HAP-1 (cell line): Measurements from ENCODE around the gene LTC4S.
"Not testable (repeated sequence)": the region's sequence is repeated elsewhere in the genome, so short reads cannot be mapped to it uniquely, and the experiment has no call there.

Experiments used
- DNase-seq, 2 experiments: peaks; one replicate each; pipeline ENCODE4 v3.0.0-alpha.2; 2016 to 2020; ENCODE audit warnings: low spot score in 2 of 2
- H3K27me3 ChIP-seq: fragments of 250-450 bp; sonication (Bioruptor Pico); 2 replicates; pipeline ENCODE4 v1.5.1; 2020; ENCODE audit warnings: low read depth, mild to moderate bottlenecking, moderate library complexity
- H3K36me3 ChIP-seq: fragments of 250-450 bp; sonication (Bioruptor Pico); replicated peaks from 2 replicates; pipeline ENCODE4 v1.5.1; 2020; ENCODE audit warnings: mild to moderate bottlenecking
- H3K4me1 ChIP-seq: fragments of 250-450 bp; sonication (Bioruptor Pico); 2 replicates; pipeline ENCODE4 v1.5.1; 2020; ENCODE audit warnings: mild to moderate bottlenecking
- H3K4me3 ChIP-seq: fragments of 250-450 bp; sonication (Bioruptor Pico); 2 replicates; pipeline ENCODE4 v1.5.1; 2020; ENCODE audit warnings: mild to moderate bottlenecking, moderate library complexity
- H3K9me3 ChIP-seq: fragments of 250-450 bp; sonication (Bioruptor Pico); 2 replicates; pipeline ENCODE4 v1.5.1; 2020; ENCODE audit warnings: mild to moderate bottlenecking, moderate library complexity
- in situ Hi-C: fragments of 300-500 bp; cut with MboI; formaldehyde crosslinking; loops from 3 replicates; pipeline ENCODE4 v1.14.3; 2020; ENCODE audit warnings: low sequenced_read_pairs, inconsistent platforms, mixed read lengths

Gene LTC4S, protein sequence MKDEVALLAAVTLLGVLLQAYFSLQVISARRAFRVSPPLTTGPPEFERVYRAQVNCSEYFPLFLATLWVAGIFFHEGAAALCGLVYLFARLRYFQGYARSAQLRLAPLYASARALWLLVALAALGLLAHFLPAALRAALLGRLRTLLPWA

DNA sequence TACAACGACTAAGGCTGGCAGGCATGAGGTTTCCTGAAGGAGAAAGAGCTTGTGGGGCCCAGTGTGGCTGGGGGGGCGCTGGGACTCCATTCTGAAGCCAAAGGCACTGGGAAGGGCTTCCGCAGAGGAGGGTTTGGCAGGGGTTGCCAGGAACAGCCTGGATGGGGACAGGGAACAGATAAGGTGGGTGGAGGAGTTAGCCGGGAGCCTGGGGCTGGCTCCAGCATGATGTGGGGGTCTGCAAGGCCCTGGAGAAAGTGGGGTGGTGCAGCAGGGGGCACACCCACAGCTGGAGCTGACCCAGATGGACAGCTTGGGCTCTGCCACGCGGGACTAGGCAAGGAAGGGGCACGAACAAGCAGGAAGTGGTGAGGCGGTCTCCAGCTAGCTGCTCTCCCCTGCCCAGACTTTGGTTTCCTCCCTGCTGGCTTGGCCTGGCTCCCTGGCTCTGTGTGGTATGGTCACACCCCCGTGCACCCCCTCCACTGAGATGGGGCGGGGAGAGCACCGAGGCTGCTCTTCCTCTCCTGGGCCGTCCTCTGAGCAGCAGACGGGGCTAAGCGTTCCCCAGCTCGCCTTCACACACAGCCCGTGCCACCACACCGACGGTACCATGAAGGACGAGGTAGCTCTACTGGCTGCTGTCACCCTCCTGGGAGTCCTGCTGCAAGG, at the start of gene LTC4S:
Gene LTC4S (plus strand): TSS at position 519 of the 672 bp plus-strand sequence. CDS start 95 bp downstream, at position 614.
- in situ Hi-C loops = no loop called here

DNA sequence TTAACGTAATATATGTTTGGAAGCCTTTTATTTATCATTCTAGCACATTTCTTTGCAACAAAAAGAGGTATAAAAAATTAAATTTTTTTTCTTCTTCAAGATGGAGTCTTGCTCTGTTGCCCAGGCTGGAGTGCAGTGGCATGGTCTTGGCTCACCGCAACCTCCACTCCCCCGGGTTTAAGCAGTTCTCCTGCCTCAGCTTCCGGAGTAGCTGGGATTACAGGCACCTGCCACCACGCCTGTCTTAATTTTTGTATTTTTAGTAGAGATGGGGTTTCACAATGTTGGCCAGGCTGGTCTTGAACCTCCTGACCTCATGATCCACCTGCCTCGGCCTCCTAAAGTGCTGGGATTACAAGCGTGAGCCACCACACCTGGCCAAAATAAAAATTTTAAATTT, 49.7 kb upstream of the LTC4S start:
- in situ Hi-C loops = not testable (repeated sequence)

More for the DNA sequence above, at the start of gene LTC4S:
- no peak for DNase-seq
- peaks cover 10% of the 10 kb centered on the region for H3K4me1 ChIP-seq
- no peaks in the 10 kb centered on the region for H3K27me3 ChIP-seq
- H3K36me3 ChIP-seq = peaks cover 21% of the 10 kb centered on the region
- H3K4me3 ChIP-seq = no peak within 1 kb of the TSS
- no peaks in the 10 kb centered on the region for H3K9me3 ChIP-seq

DNA sequence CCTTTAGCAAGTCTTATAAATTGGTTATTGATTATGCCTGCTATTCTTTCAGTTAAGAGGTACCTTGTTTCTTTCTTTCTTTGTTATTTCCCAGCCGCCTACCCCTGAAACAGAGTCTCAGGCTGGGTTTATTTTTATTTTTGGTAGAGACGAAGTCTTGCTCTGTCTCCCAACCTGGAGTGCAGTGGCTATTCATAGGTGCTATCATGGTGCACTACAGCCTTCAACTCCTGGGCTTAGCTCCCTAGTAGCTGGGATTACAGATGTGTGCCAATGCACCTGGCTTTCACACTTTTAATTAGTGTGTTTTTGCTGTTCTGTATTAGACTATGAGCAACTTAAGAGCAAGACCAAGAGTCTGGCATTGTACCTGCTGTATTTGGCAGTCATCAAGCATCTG, 46.9 kb upstream of the LTC4S start:
- Histone ChIP-seq H3K36me3 (peaks cover 9% of the 10 kb centered on the region), H3K27me3 (no peaks in the 10 kb centered on the region), H3K4me1 (no peaks in the 10 kb centered on the region), H3K9me3 (no peaks in the 10 kb centered on the region), H3K4me3 (no peak overlapping the region)
- in situ Hi-C loops = no loop called here
- DNase-seq = no peak

More for the DNA sequence above, 49.7 kb upstream of the LTC4S start:
- not testable (repeated sequence) for H3K4me1 ChIP-seq, H3K4me3 ChIP-seq, H3K36me3 ChIP-seq, H3K9me3 ChIP-seq, DNase-seq, H3K27me3 ChIP-seq

DNA sequence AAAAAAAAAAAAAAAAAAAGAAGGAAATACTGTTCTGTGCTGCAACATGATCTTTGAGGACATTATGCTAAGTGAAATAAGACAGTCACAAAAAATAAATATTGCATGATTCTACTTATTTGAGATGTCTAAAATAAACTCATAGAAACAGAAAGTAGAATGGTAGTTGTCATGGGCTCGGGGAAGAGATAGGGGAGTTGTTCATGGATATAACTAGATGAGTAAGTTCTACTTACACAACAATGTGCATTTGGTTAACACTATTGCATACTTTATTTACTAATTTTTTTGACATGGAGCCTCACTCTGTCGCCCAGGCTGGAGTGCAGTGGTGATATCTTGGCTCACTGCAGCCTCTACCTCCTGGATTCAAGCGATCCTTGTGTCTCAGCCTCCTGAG, 46.0 kb upstream of the LTC4S start:
- in situ Hi-C loops = no loop called here
- no peak for DNase-seq
- no peaks in the 10 kb centered on the region for H3K27me3 ChIP-seq
- peaks cover 9% of the 10 kb centered on the region for H3K36me3 ChIP-seq
- H3K9me3 ChIP-seq = no peaks in the 10 kb centered on the region
- H3K4me3 ChIP-seq = no peak overlapping the region
- no peaks in the 10 kb centered on the region for H3K4me1 ChIP-seq

DNA sequence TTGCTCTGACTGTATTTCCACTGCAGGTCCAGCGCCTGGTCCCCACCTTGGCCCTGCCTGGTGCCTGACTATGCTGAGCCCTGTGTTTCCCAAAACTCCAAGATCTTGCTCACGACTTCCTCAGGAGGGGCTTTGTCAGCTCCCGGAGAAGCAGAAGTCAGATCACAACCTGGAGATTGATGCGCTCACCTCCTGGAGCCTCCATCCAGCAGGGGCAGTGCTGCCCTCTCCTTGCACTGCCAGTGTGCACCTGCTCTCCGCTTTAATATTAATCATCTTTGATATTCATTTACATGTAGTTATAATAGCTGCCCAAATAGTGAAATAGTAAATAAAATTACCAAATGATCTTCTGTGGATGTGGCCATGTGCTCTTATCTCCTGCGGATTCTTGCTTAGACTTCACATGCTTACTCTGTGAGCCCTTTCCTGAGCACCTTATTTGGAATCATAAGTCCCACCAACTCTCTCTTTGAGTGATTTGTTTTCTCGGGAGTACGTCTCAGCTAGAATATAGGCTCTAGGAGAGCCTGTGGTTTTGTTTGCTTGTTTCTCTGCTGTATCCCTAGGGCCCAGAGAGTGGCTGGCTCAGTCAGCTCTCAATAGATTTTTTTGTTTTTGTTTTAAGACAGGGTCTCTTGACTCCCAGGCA, 43.8 kb upstream of the LTC4S start:
- Histone ChIP-seq H3K36me3 (peaks cover 9% of the 10 kb centered on the region), H3K9me3 (no peaks in the 10 kb centered on the region), H3K4me1 (peaks cover 13% of the 10 kb centered on the region), H3K27me3 (no peaks in the 10 kb centered on the region), H3K4me3 (no peak overlapping the region)
- no peak for DNase-seq
- in situ Hi-C loops = no loop called here

DNA sequence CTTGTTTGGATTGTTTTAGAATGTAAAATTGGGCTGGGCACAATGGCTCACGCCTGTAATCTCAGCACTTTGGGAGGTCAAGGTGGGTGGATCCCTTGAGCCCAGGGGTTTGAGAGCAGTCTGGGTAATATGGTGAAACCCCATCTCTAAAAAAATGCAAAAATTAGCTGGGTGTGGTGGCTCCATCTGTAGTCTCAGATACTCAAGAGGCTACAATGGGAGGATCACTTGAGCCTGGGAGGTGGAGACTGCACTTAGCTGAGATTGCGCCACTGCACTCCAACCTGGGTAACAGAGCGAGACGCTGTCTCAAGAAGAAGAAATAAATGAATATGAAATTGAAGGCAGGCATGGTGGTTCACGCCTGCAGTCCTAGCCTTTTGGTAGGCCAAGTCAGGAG, 39.8 kb upstream of the LTC4S start:
- no peak for DNase-seq
- H3K4me1 ChIP-seq = peaks cover 14% of the 10 kb centered on the region
- in situ Hi-C loops = no loop called here
- no peak overlapping the region for H3K4me3 ChIP-seq
- no peaks in the 10 kb centered on the region for H3K9me3 ChIP-seq
- no peaks in the 10 kb centered on the region for H3K27me3 ChIP-seq
- H3K36me3 ChIP-seq = peaks cover 13% of the 10 kb centered on the region

DNA sequence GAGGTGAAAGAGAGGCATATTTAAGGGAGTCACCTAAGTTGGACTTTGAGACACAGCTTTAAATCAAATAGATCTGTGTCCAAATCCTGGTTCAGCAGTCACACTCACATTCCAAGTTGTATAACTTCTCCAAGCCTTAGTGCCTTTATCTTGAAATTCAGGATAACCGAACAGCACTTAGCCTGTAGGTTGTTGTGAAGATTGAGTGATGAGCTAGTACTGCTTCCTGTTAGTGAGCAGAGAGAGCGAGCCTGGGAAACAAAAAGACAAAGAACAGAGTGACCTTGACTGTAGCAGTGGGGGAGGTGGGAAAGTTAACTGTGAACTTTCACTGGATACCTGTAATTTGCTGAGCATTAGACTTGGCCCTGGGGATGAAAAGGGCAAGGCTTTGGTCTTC, 38.8 kb upstream of the LTC4S start:
- Histone ChIP-seq H3K4me3 (no peak overlapping the region), H3K9me3 (no peaks in the 10 kb centered on the region), H3K4me1 (peaks cover 14% of the 10 kb centered on the region), H3K36me3 (peaks cover 4% of the 10 kb centered on the region), H3K27me3 (no peaks in the 10 kb centered on the region)
- peak; percentile 25 to 33 for DNase-seq
- in situ Hi-C loops = no loop called here

DNA sequence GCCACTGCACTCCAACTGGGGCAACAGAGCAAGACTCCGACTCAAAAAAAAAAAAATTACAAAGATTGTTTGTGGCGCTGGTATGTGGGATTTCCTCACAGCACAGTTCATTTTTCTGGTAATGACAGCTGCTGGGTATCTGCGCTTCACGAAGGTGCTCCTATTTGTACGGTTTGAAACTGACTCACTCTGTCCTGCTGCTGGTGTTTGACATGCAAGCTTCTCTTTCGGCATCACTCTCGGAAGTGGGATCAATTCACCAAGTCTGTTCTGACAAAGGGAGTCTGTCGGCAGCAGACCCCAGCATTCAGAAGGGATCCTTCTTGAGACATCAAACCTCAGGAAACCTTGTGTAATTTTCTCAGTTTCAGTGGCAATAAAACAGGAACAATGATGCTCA, 34.8 kb upstream of the LTC4S start:
- in situ Hi-C loops = no loop called here
- Histone ChIP-seq H3K4me3 (no peak overlapping the region), H3K4me1 (peaks cover 34% of the 10 kb centered on the region), H3K9me3 (no peaks in the 10 kb centered on the region), H3K36me3 (peaks cover 4% of the 10 kb centered on the region), H3K27me3 (no peaks in the 10 kb centered on the region)
- no peak for DNase-seq

DNA sequence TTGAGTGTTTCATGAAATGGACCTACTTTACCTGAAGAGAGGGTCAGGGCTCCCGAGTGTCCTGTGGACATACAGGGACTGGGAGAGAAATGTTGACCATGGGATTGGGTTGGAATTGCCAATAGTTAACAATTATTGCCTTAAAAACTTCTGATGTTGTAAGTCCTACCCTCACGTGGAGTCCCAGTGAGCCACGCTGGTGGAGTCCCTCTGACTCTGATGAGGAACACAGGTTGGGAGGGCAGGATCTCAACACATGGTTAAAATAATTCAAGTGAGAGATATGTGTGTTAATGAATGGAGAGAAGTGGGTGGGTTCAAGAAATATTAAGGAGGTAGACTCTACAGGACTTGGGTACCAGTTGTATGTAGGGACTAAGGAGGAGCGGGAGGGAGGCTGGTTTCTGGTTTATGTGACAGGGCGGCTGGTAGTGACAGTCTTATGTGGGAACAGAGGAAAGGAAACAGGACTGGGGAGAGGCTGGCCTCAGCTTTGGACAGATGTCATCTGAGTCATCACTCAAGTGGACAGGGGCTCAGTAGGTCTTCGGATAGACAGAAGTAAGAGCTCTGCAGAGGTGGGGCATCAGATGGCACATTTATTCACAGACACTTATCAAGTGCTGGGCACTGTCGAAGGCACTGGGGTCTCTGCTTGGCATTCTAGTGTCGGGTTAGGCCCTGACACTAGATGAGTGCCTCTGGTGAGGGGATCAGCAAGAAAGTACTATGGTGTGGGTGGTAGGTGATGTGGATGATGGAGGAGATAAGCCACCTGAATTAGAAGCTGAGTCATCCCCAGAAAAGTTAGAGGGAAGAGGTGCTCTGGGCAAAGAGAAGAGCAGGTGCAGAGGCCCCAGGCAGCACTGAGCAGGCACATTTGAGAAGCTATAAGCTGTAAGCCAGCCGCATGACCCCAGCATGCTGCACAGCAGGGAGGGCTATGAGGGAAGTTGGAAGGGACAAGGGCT, 33.9 kb upstream of the LTC4S start:
- DNase-seq = no peak
- in situ Hi-C loops = no loop called here

DNA sequence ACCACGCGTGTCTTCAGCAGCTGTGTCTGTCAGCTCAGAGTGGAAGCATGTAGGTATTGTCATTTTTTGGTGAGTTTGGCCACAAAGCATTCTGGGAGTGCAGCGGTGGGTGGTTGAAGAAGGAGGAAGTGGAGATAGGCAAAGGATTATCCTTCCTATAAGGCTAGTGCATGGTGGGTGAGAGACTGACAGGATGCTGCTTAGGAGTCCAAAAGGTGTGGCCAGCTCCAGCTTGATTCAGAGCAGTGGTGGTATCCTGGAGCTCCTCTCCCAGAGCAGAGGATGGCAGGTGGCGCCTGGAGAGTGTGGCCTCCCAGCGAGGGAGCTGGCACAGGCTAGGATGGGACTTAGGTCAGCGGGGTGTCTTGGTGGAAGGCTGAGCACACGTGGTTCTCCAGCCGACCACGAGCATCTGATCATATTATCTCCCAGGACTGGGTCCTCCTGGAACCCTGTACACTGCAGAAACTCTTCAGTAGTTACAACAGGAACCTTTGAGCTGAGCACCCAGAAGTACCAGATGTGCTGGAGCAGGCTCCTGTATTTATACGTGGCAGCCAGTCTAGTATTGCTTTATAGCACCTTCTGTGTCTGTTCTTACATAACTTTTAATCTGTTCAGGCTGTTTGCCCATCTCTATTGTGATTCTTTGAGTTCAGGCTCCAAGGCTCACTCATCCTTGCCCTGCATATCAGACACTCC, 31.6 kb upstream of the LTC4S start:
- Histone ChIP-seq H3K36me3 (peaks cover 28% of the 10 kb centered on the region), H3K4me1 (peaks cover 23% of the 10 kb centered on the region), H3K4me3 (no peak overlapping the region), H3K9me3 (no peaks in the 10 kb centered on the region), H3K27me3 (no peaks in the 10 kb centered on the region)
- in situ Hi-C loops = no loop called here
- DNase-seq = peak; percentile 44 to 46

More for the DNA sequence above, 33.9 kb upstream of the LTC4S start:
- H3K27me3 ChIP-seq = no peaks in the 10 kb centered on the region
- H3K4me1 ChIP-seq = peaks cover 25% of the 10 kb centered on the region
- H3K4me3 ChIP-seq = no peak overlapping the region
- no peaks in the 10 kb centered on the region for H3K9me3 ChIP-seq
- peaks cover 7% of the 10 kb centered on the region for H3K36me3 ChIP-seq

DNA sequence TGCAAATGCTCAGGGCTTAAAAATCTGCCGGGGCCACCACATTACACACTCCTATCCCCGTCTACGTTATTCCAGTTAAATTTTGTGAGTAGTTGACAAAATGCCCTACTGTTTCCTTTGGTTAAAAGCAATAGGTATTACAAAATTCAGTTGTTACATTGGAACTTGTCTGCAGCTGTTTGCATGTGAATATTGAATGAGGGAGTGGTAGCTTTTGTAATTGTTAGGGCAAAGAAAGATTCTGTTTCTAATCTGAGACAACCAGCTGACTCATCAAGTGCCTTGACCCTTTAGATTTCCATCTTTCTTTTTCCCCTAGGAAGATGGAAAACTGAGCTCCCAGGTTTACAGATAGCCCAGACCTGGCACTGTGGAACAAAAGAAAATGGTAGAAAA, 31.0 kb upstream of the LTC4S start:
- peaks cover 32% of the 10 kb centered on the region for H3K36me3 ChIP-seq
- in situ Hi-C loops = no loop called here
- H3K9me3 ChIP-seq = no peaks in the 10 kb centered on the region
- H3K4me1 ChIP-seq = peaks cover 23% of the 10 kb centered on the region
- peak in 1 of 2 experiments; percentile 51 for DNase-seq
- H3K27me3 ChIP-seq = no peaks in the 10 kb centered on the region
- H3K4me3 ChIP-seq = no peak overlapping the region

DNA sequence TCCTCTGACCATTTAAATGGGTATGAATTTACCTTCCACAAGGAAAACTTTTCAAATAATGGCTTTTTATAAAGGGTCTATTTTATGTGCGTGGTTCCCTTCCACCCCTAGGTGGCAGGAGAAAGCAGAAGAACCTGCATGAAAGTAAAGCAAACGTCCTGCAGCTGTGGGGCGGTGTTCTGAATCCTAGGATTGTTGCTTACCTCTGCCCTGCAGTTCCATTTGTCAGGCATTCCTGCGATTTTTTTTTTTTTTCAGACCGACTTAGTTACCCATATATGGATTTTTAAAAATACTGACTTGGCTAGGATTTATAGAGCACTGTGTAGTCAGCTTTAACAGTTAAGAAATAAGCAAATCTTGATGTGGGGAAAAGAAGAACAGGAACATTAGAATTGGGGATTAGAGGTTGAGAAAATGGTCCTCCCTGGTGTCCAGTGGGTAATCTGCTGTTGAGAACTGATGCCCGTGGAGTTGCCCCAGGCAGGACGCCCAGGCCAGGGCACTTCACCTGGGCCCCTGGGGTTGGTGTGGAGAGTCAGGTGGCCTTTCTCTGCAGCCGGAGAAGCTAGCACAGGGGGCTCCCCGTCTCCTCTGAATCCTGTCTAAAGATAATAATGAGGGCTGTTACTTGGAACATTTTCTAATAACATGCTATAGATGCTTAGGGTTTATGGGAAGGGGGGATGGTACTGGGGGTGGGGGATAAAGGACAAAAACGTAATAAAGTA, 30.4 kb upstream of the LTC4S start:
- Histone ChIP-seq H3K36me3 (peaks cover 36% of the 10 kb centered on the region), H3K9me3 (no peaks in the 10 kb centered on the region), H3K4me1 (peaks cover 23% of the 10 kb centered on the region), H3K27me3 (no peaks in the 10 kb centered on the region), H3K4me3 (no peak overlapping the region)
- DNase-seq = peak; percentile 75 to 77
- in situ Hi-C loops = no loop called here
